NCI-H2107 treated with DMSO at 0.1 percent for 48 hours (cell line): ENCODE results near the gene EXD1.
"Not testable (repeated sequence)": the region's sequence is repeated elsewhere in the genome, so short reads cannot be mapped to it uniquely, and the experiment has no call there.

Source experiments
- DNase-seq: peaks from one replicate; lab custom pipeline; 2025; ENCODE audit not compliant: unreplicated experiment; lab: John Stamatoyannopoulos, UW

Gene EXD1, protein sequence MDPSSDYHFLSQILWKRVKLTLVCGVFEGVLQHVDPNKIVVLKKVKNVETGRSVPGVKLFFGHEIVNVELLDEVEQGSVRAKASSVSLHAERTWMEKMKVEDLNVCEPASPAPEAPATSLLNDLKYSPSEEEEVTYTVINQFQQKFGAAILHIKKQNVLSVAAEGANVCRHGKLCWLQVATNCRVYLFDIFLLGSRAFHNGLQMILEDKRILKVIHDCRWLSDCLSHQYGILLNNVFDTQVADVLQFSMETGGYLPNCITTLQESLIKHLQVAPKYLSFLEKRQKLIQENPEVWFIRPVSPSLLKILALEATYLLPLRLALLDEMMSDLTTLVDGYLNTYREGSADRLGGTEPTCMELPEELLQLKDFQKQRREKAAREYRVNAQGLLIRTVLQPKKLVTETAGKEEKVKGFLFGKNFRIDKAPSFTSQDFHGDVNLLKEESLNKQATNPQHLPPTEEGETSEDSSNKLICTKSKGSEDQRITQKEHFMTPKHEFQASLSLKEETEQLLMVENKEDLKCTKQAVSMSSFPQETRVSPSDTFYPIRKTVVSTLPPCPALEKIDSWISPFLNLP

DNA sequence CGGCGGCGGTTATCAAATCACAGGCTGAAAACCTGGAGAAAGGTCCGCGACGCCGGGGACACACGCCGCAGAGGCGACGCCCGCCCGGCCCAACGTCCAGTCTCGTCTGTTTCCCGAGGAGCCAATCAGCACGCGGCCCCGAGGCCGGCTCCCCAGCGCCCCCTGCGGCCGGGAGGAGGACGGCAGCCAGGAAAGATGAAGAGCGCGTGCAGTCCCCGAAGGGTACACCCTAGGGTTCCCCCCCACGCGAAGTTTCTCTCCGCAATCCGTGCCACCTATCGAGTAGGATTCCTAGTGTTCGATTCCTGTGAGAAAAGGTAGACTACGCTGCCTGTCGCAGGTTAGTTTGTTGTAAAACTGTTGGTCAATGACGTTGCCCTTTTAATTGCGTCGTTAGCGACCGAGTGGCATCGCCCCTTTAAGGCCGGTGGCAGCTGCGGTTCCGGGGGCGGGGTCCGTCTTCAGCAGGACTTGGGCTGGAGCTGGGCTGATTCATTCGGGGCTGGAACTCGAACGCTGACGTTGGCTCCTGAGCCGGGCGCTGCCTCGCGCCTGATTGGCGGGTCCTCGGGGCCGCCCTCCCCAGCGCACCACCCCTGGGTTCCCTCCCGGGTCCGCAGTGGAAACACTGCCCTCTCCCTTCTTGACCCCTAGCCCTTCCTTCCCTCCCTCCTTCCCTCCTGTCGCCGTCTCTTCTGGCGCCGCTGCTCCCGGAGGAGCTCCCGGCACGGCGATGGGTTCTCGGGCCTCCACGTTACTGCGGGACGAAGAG, at the start of gene EXD1, which contains the start of gene CHP1:
EXD1 (minus strand) TSS at position 108 of the 772 bp plus-strand sequence. CDS start 4,182 bp downstream, outside the sequence.
CHP1 (plus strand) TSS at position 619 of the 772 bp plus-strand sequence; CDS start at position 734, 115 bp downstream.
- DNase-seq: peak; percentile 67

DNA sequence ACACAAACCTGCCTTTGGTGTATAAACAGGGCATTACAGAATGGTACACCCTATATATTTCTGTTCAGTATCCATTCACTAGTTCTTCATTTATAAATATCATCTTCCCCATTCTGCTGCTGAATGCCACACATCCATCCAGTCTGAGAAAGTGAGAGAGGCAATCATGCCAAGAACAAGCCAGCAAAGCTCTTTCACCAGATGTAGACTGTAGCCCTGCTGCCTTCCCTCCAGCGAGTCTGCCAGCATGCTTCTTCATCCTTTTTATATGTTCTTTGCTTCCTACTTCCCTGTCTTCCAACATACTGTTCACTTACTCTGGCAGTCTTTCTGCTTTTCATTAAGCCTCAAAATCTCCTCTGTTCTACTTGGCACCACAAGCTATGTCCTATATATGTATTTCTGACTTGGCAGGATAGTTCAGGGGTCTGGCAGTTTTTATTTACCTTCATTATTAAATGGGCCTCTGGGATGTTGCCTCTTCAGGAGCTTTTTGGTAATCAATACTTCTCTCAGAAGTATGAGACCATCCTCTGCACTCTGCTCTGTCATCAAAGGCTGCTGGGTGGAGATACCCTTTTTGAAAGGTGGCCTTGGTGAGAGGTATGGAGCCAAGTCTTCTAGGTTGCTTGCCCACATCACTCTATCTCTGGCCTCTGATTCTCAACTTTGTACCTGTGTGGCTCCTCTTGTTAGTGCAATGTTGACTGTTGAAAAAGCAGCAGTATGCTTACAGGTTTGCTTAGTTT, 49.2 kb upstream of the EXD1 start:
- no peak for DNase-seq

GRCh38 chr15:41278319-41278718, 47.8 kb upstream of the EXD1 start:
- no peak for DNase-seq

GRCh38 chr15:41276831-41277230, 46.3 kb upstream of the EXD1 start:
- no peak for DNase-seq

DNA sequence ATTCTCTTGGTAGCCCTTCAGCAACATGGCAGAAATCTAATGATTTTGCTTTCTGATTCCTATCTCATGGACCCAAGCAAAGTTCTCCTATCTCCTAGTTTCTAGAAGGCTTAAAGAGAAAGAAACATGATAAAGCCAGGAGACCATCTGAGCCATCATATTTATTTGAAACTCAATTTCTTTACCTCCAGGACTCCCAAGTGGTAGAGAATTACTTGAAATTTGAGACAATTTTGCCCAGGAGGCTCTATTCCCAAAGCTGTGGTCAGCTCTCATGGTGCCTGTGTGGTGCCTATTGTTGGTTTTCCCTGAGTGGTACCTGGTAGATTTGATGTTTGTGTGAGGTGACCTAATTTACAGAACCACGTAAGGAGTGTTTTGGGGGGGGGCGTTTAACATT, 39.3 kb upstream of the EXD1 start:
- DNase-seq: peak; percentile 64

- DNase-seq: no peak
Observed at GRCh38 chr15:41263891-41264351, 33.4 kb upstream of the EXD1 start.

- DNase-seq: no peak
Observed at GRCh38 chr15:41262571-41262970, 32.0 kb upstream of the EXD1 start.

- not testable (repeated sequence) for DNase-seq
Observed at GRCh38 chr15:41260924-41261323, 30.4 kb upstream of the EXD1 start.

- DNase-seq: no peak
Observed at GRCh38 chr15:41259546-41260189, 29.1 kb upstream of the EXD1 start.

- DNase-seq: no peak
Observed at GRCh38 chr15:41258750-41259471, 28.4 kb upstream of the EXD1 start.

- DNase-seq: no peak
Observed at GRCh38 chr15:41256577-41257038, 26.1 kb upstream of the EXD1 start.

- no peak for DNase-seq
Observed at GRCh38 chr15:41256103-41256502, 25.5 kb upstream of the EXD1 start.

DNA sequence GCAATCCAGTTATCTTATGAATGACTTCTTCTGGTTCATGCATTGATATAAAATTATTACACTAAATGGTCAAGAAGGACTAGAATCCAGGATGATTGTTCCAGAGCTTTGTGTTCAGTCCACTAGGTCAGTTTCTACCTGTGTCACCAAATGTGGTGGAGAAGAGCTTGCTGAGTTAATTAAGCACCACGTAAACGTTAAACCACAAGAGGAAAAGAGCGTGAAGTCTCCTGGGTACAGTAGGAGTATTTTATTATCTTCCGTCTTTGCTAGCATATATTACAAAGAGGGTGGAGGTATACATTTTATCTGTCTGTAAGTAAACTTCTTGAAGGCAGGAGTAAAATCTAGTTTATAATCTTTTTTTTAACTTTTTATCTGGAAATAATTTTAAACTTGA, 24.0 kb upstream of the EXD1 start:
- peak; percentile 4 for DNase-seq

GRCh38 chr15:41251411-41251810, 20.9 kb upstream of the EXD1 start:
- DNase-seq: no peak

GRCh38 chr15:41250745-41251144, 20.2 kb upstream of the EXD1 start:
- DNase-seq: not testable (repeated sequence)

GRCh38 chr15:41241221-41241964, 10.8 kb upstream of the EXD1 start:
- DNase-seq: peak; percentile 25

- no peak for DNase-seq
Observed at GRCh38 chr15:41238100-41238499, 7.5 kb upstream of the EXD1 start.

DNA sequence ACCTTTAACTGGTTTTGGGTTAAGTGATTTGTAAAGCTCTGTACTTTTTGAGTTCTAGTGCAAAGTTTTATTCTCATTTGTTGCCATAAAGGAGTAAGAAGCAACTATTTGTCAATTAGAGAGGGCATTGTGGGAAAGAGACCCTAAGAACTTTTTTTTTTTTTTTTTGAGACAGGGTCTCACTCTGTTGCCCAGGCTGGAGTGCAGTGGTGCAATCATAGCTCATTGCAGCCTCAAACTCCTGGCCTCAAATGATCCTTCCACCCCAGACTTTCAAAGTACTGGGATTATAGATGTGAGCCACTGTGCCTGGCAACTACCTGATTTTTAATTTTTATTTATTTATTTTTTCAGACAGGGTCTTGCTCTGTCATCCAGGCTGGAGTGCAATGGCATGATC, 5.4 kb upstream of the EXD1 start:
- DNase-seq: no peak

- DNase-seq: not testable (repeated sequence)
Observed at GRCh38 chr15:41235228-41235627, 4.7 kb upstream of the EXD1 start.
